Kidney (tissue), 14 donors: ENCODE measurements around the gene NR1H2. TPM values are rescaled to one million over a fixed set of nuclear protein-coding genes. Genes with fewer than 3 reads are reported as not detected.
A peak's percentile ranks its signal among the peaks of the same experiment; 100 is the strongest.

Experiments
- DNase-seq, 5 donors: peaks; one replicate each; pipeline ENCODE4 v3.0.0-alpha.2; 2013 to 2020
- FAIRE-seq: peaks from 2 replicates; lab custom pipeline; 2012; peaks lifted over from hg19 to GRCh38; lab: Jason Lieb, UNC
- H3K27ac ChIP-seq, 2 donors: one replicate each; pipeline ENCODE4 v1.7.0; 2013; ENCODE audit warnings: low read depth in 2 of 2, low read length in 2 of 2, inconsistent platforms in 1 of 2
- H3K27me3 ChIP-seq: one replicate; pipeline ENCODE4 v1.7.1; 2013; ENCODE audit warnings: low read length, inconsistent platforms; ENCODE audit not compliant: control insufficient read depth, insufficient read depth
- H3K36me3 ChIP-seq, 3 donors: one replicate each; pipeline versions ENCODE4 v1.7.0 to v1.7.1; 2013; ENCODE audit warnings: low read length in 3 of 3, control low read depth in 1 of 3, inconsistent platforms in 1 of 3; ENCODE audit not compliant: insufficient read depth in 3 of 3, control insufficient read depth in 2 of 3
- H3K4me1 ChIP-seq, 3 donors: one replicate each; pipeline versions ENCODE4 v1.7.0 to v1.7.1; 2013; ENCODE audit warnings: low read length in 3 of 3, inconsistent platforms in 1 of 3, low read depth in 1 of 3; ENCODE audit not compliant: control insufficient read depth in 2 of 3, insufficient read depth in 2 of 3
- H3K4me3 ChIP-seq, 3 donors: one replicate each; pipeline versions ENCODE4 v1.7.0 to v1.8.1; 2013; ENCODE audit warnings: low read length in 3 of 3, control low read depth in 1 of 3, inconsistent platforms in 1 of 3
- H3K9ac ChIP-seq, 3 donors: one replicate each; pipeline versions ENCODE4 v1.7.0 to v1.7.1; 2013; ENCODE audit warnings: low read length in 3 of 3, control low read depth in 1 of 3, inconsistent platforms in 1 of 3
- H3K9me3 ChIP-seq, 3 donors: one replicate each; pipeline versions ENCODE4 v1.7.0 to v1.7.1; 2013; ENCODE audit warnings: low read length in 3 of 3, control low read depth in 1 of 3, inconsistent platforms in 1 of 3; ENCODE audit not compliant: control insufficient read depth in 2 of 3, insufficient read depth in 1 of 3
- intact Hi-C: fragments of 100-400 bp; cut with DNase I; formaldehyde crosslinking; loops from one replicate; pipeline ENCODE4 v1.11.1; 2022
- polyA plus RNA-seq: library from polyadenylated mRNA; stranded (reverse); fragments of 350-450 nt; fragmentation: Illumina TruSeq; extraction: RNeasy Lipid Tissue Mini Kit (QIAGEN cat#74804); gene quantifications from one replicate; pipeline ENCODE4 v1.2.3, GENCODE V29; 2014; ENCODE audit warnings: low read depth, low replicate concordance; ENCODE audit not compliant: insufficient read depth
- total RNA-seq: library from RNA; stranded (reverse); fragmentation: NEBNext Ultra II Directional; extraction: Animal tissue kit (Norgen Biotek cat#: 25700); gene quantifications from one replicate; pipeline ENCODE4 v1.2.1, GENCODE V29; 2021
- TF ChIP-seq, protein P1 (sequence below): IDR thresholded peaks from 3 replicates; pipeline ENCODE4 v1.5.1; 2012; ENCODE audit warnings: mild to moderate bottlenecking, moderate library complexity, borderline replicate concordance; ENCODE audit not compliant: insufficient read depth; ENCODE audit errors: extremely low read depth
- donor health status: control.
- donor health status: control.
- donor health status: control.
- donor health status: control.
- donor health status: control.
- donor health status: DM: yes; HTN: yes; CAD: no.
- donor health status: Normal renal cell carcinoma (clear cell type).

The NR1H2 gene
- total and polyA plus RNA-seq, 2 donors from 2014 or later, result 59.7 to 80.4 TPM

DNA sequence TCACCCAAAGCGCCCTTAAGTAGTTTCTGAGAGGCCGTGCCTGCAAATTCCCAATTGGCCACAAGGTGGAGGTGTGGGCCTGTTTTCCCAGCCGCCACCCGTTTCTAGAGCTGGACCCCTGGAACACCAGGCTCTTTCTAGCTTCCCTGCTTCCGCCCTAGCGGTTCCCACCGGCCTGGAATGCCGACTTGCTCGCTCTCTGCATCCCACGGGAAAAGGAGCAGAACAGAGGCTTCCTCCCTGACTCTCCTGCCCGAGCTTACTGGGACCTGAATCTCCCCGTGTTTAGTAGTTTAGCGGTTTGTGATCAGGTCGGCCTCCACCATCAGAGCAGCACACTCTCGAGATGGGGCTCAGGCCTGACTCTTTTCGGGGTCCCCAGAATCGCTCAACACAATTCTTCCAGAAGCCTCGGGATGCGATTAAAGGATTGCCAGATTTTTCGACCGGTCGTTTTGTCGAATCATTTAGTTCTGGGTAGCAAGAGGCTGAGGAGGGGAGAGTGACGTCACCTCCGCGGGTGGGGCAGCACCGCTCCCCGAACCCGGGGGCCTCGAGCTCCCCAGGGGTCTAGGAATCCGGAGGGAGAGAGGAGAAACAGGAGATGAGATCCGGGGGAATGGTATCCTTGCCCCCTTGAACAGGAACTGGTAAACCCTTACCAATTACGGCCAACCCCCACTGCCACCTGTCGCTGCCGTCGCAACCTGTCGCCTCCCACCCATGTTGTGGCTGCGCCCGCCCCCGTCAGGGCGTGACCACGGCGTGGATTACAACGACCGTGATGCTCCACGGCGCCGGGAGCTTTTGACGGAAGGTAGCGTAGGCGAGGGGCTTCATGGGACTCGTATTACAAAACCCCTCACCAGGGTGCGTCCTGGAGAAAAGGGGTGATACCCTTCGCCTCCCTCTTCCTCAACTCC lies 18.8 kb upstream of the NR1H2 start:
- intact Hi-C loops, result no loop called here
- FAIRE-seq (no peak), DNase-seq (peak; percentile 87 to 91 (median 89))
- H3K36me3 ChIP-seq, result no peaks in the 10 kb centered on the region
- no peaks in the 10 kb centered on the region for H3K27me3 ChIP-seq
- peak overlapping the region; percentile 75 to 90 for H3K27ac ChIP-seq
- H3K9me3 ChIP-seq, result no peaks in the 10 kb centered on the region
- TF ChIP-seq, protein P1, sequence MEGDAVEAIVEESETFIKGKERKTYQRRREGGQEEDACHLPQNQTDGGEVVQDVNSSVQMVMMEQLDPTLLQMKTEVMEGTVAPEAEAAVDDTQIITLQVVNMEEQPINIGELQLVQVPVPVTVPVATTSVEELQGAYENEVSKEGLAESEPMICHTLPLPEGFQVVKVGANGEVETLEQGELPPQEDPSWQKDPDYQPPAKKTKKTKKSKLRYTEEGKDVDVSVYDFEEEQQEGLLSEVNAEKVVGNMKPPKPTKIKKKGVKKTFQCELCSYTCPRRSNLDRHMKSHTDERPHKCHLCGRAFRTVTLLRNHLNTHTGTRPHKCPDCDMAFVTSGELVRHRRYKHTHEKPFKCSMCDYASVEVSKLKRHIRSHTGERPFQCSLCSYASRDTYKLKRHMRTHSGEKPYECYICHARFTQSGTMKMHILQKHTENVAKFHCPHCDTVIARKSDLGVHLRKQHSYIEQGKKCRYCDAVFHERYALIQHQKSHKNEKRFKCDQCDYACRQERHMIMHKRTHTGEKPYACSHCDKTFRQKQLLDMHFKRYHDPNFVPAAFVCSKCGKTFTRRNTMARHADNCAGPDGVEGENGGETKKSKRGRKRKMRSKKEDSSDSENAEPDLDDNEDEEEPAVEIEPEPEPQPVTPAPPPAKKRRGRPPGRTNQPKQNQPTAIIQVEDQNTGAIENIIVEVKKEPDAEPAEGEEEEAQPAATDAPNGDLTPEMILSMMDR, result peak; percentile 86
- H3K9ac ChIP-seq, result peak overlapping the region in 2 of 3 donors; percentile 95 to 99
- H3K4me3 ChIP-seq, result peak overlapping the region; percentile 32 to 81 (median 70)
- peaks cover 0 to 6% (median 2%) of the 10 kb centered on the region in 3 donors for H3K4me1 ChIP-seq

DNA sequence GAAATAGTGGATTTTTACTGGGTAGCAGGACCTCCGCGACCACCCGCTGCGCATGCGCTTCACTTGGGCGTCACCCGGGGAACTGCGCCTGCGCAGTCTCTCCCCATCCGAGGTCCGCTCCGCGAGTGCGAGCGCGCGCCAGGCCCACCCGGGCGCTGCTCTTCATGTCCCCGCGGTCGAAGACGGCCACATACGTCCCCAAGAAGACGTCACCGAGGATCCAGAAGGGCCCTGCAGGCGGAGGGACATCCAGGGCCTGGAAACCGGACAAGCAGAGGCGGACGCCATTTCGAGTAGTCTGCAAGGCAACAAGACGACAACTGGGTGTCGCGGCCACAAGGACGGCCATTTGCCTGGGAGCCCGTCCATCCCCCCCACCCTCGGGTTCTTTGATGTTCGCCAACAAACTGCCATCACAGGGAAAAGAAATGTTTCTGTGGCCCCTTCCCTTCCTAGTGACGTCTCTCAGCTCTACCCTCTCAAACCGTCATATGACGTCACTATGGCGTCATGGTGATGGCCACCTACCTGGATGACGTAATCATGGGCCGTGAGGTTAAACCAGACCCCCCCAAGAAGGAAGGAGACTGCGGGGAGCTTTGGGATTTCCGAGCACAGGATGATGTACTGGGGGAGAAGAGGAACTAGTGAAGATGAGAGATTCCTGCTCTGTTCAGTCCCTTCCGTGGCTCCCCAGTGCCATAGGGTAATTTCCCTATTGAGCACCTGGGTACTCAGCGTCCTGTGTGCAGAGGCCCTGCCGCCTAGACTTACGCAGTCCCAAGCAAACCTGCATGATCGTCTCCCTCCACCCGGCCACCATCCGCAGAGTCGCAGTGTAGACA lies 17.6 kb upstream of the NR1H2 start:
- no peak for FAIRE-seq
- no peaks in the 10 kb centered on the region for H3K27me3 ChIP-seq
- peaks cover 0 to 6% (median 2%) of the 10 kb centered on the region in 3 donors for H3K4me1 ChIP-seq
- peak overlapping the region in 1 of 2 donors; percentile 32 for H3K27ac ChIP-seq
- intact Hi-C loops, result no loop called here
- H3K9me3 ChIP-seq, result no peaks in the 10 kb centered on the region
- H3K36me3 ChIP-seq, result no peaks in the 10 kb centered on the region
- peak; percentile 84 to 91 (median 89) for DNase-seq
- TF ChIP-seq, protein P1, result no peak
- H3K9ac ChIP-seq, result peak overlapping the region in 2 of 3 donors; percentile 51 to 95
- peak overlapping the region; percentile 59 to 70 (median 68) for H3K4me3 ChIP-seq

DNA sequence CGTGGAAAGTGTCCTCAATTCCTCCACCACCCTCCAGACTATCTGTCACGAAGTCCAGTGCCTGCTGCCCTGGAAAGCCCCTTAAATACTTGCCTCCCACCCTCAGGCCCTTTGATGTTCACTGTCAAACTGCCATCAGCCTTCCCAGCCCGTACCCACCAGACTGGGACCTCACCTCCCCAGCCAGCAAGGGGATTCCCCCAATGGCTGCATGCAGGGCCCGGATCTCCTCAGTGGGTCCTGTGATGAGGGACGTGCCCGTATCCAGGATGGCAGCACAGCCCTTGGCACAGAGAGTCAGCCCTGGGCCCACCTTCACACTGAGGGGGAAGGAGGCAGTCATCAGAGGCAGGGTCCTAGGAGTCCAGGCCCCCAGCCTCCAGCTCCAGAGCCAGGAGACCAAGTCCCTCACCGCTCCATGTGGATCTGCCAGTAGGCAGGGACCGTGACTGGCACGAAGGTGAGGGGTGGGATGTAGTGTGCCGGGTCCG lies 16.9 kb upstream of the NR1H2 start:
- no peaks in the 10 kb centered on the region for H3K27me3 ChIP-seq
- H3K36me3 ChIP-seq, result no peaks in the 10 kb centered on the region
- intact Hi-C loops, result no loop called here
- H3K9me3 ChIP-seq, result no peaks in the 10 kb centered on the region
- no peak for FAIRE-seq
- TF ChIP-seq, protein P1, result no peak
- DNase-seq, result peak in 1 of 5 donors; percentile 65
- no peak overlapping the region for H3K4me3 ChIP-seq
- no peak overlapping the region for H3K27ac ChIP-seq
- no peak overlapping the region for H3K9ac ChIP-seq
- H3K4me1 ChIP-seq, result peaks cover 0 to 6% (median 2%) of the 10 kb centered on the region in 3 donors
